Measurements from ENCODE around the gene CFAP61.

DNA sequence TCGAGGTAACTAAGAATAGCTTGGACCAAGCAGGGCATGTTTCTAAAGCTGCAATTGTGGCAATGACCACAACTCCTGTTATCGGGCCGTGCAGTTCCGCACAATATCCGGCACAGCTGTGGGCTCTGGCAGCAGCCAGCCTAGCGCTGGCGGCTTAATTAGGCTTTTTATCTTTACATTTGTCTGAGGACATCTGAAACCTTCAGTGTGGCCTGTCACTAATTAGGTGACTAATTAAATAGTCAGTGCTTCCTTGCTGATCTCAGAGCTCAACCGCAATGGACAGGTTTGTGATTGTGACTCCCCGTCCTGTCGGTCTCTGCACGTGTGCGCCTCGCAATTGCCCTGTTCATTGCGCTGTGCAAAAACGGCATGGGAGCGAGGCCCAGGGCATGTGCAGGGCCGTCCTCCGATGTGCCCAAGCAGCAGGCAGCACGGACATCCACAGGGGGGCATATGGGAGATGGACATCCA lies 180.7 kb downstream of the CFAP61 start:
- TF ChIP-seq POLR2A (IDR thresholded peaks at IDR 0.05): no peak
- TF ChIP-seq, protein P1, sequence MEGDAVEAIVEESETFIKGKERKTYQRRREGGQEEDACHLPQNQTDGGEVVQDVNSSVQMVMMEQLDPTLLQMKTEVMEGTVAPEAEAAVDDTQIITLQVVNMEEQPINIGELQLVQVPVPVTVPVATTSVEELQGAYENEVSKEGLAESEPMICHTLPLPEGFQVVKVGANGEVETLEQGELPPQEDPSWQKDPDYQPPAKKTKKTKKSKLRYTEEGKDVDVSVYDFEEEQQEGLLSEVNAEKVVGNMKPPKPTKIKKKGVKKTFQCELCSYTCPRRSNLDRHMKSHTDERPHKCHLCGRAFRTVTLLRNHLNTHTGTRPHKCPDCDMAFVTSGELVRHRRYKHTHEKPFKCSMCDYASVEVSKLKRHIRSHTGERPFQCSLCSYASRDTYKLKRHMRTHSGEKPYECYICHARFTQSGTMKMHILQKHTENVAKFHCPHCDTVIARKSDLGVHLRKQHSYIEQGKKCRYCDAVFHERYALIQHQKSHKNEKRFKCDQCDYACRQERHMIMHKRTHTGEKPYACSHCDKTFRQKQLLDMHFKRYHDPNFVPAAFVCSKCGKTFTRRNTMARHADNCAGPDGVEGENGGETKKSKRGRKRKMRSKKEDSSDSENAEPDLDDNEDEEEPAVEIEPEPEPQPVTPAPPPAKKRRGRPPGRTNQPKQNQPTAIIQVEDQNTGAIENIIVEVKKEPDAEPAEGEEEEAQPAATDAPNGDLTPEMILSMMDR (IDR thresholded peaks at IDR 0.05): peak in 1 of 12 donors; percentile 3

Data from heart left ventricle (tissue), 13 donors.